Breast epithelium (tissue), 3 donors: Measurements from ENCODE around the gene ARHGEF7.

ENCODE experiments used
- CTCF ChIP-seq, 3 donors: fragments of 450-650 bp; IDR thresholded peaks; one replicate each; pipeline ENCODE4 v1.5.1; 2016 to 2017; ENCODE audit warnings: antibody characterized with exemption in 3 of 3, mild to moderate bottlenecking in 3 of 3, moderate library complexity in 3 of 3
- POLR2AphosphoS5 ChIP-seq, 3 donors: sonication (generic); formaldehyde crosslinking; IDR thresholded peaks; one replicate each; pipeline ENCODE4 v1.6.1; 2017; ENCODE audit warnings: antibody characterized with exemption in 3 of 3

GRCh38 chr13:111243981-111244380 lies 128.9 kb downstream of the ARHGEF7 start:
- TF ChIP-seq CTCF (IDR thresholded peaks at IDR 0.05) (no peak), POLR2AphosphoS5 (IDR thresholded peaks at IDR 0.05) (no peak)
